Activated T-helper 1 cell treated with Interleukin-2 at 50 U/mL for 16 hours (primary cell): Measurements from ENCODE around the gene ADAMTSL1.

Experiments used
- DNase-seq: peaks from one replicate; pipeline ENCODE4 v3.0.0-alpha.2; 2020; ENCODE audit warnings: low read depth

ADAMTSL1 gene

GRCh38 chr9:18499980-18500379 lies 26.0 kb downstream of the ADAMTSL1 start:
- DNase-seq, result no peak

GRCh38 chr9:18500451-18500850 lies 26.5 kb downstream of the ADAMTSL1 start:
- no peak for DNase-seq

DNA sequence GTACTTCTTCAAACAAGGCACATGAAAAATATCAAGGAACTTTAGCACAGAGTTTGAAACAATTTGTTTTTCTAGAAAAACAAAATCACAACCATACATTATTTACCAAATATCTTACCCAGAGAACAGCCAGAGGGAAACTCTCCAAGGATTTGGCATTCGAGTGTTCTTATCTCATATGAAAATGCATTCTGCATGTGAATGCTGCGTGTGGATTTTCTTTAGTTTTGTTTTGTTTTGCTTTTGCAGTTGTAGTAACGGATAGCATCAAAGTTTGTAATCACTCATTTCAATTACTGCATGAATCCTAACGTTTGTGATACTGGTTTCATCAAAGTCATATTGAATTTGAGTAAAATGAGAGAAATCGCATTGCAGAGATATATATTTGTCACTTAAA lies 28.0 kb downstream of the ADAMTSL1 start:
- no peak for DNase-seq

DNA sequence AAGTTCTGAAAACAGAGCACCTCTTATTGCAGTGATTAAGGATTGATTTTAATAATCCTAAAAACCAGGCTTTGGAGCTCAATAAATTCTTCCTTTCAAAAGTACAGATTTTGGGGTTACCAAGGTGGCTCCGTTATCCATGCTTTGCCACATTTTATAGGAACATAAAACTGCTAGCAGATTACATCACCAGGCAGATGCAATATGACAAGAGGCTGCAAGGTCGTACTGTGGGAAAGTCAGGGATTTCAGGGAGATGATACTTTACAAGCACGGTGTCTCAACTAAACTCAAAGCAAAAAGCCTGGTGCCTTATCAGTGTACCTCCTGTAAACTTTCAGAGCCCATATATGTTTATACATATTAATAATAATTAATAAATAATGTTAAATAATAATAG lies 28.6 kb downstream of the ADAMTSL1 start:
- no peak for DNase-seq

- no peak for DNase-seq
Measured at GRCh38 chr9:18504707-18505106, 30.8 kb downstream of the ADAMTSL1 start.

GRCh38 chr9:18507151-18507550 lies 33.2 kb downstream of the ADAMTSL1 start:
- no peak for DNase-seq

DNA sequence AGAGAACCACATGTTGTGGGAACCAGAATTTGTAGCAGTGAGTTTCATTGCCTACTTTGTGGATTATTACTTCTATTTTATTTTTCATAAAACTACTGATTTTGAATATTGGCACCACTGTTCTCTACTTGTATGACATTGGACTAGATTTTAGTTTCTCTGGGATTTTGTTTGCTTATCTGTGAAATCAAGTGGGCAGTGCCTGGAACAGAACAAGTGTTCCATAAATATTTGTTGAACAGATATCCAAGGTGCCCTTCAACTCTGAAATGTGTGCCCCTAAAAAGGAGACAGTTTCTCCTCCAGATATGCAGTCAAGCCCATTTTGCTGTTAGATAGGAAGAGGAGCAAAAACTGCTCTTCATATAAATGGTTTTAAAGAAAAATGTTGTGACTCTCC lies 42.6 kb downstream of the ADAMTSL1 start:
- no peak for DNase-seq

DNA sequence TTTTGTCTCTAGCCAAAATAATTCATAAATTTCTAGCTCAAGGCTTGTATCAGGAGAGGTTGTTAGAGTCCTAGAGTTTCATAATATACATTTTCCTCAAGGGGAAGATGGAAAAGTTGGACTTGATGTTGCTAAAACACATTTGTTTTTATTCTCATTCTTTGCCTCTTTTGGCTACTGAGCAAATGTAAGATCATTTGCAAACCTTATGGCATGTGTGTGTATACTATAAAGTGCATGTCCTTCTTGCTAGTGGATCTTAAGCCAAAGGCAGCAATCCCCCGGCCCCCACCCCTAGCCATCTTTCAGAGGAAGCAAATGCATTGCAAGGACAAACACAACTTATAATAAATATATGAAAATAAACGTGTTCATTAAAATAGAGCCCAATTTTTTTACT lies 43.0 kb downstream of the ADAMTSL1 start:
- no peak for DNase-seq

DNA sequence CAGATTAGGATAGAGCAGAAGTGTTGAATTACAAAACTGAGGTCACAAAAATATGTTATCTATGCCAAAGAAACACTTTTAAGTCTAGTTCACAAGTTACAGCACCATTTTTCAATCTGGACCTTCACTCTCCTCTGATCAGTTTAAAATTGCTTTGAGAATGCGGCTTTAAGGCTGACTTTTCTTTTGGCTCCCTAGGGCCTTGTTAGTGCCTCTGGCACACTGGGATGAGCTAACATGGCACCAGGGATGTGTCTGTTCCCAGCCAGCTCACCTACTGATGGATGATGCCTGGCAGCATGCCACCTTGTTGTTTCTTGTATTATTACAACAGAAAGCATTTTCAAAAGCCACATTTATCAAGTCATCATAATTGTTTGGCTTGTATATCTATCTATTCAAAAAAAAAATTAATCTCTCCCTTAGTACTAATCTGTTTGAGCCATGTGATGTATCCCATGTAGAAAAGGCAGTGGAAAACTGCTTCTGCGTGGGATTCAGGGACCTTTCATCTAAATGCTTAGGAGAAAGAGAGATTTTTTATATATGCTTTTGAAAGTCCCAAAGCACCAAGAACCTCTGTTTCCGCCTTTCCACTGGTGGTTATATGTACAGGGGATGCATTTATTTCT lies 46.6 kb downstream of the ADAMTSL1 start:
- no peak for DNase-seq

- DNase-seq, result no peak
Measured at GRCh38 chr9:18526685-18527084, 52.7 kb downstream of the ADAMTSL1 start.

- DNase-seq, result no peak
Measured at GRCh38 chr9:18531136-18532065, 57.4 kb downstream of the ADAMTSL1 start.

GRCh38 chr9:18534611-18535010 lies 60.7 kb downstream of the ADAMTSL1 start:
- DNase-seq, result no peak

DNA sequence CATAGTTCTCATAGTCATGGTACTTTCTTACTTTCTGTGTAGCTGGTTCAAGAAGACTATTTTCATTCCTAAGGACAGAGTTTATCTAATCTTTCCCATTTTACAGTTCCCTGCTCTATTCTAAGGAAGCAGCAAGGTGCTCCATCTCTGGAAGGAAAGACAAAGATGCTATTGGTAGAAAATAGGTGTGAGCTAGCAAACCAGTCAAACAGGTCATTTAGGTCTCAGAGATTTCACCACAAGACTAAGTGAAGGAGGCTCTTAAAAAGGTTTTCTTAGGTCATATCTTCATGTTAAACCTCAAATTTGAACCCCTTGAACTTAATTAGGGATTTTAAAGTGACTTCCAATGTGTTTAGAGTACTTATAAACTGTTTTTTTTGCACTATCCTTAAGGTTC lies 62.6 kb downstream of the ADAMTSL1 start:
- DNase-seq, result no peak

- no peak for DNase-seq
Measured at GRCh38 chr9:18539203-18539693, 65.3 kb downstream of the ADAMTSL1 start.

DNA sequence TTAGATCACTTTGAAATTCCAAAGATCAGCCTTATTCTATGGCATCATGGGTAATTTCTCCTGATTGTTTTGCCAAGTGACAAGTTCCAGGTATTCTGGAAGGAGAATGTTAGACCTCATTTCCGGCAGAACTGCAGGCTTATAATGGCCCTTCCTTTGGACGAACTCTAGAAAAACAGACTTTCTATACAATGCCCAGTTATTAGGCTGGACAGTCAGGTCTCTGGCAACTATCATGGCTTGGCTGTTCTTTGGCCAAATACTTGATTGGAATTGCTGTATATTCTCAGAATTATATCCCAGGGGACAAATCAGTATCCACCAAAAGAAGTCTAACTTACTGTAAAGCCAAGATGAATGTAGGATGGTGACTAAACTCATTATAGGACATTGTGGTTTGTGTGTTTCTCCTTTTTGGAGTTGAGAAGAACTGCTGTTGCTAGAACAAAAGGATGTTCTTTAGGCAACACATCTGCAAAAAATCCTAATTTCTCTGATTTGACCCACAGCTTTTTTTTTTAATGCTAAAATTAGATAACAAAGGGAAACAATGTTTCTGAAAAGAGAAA lies 69.0 kb downstream of the ADAMTSL1 start:
- DNase-seq, result no peak

DNA sequence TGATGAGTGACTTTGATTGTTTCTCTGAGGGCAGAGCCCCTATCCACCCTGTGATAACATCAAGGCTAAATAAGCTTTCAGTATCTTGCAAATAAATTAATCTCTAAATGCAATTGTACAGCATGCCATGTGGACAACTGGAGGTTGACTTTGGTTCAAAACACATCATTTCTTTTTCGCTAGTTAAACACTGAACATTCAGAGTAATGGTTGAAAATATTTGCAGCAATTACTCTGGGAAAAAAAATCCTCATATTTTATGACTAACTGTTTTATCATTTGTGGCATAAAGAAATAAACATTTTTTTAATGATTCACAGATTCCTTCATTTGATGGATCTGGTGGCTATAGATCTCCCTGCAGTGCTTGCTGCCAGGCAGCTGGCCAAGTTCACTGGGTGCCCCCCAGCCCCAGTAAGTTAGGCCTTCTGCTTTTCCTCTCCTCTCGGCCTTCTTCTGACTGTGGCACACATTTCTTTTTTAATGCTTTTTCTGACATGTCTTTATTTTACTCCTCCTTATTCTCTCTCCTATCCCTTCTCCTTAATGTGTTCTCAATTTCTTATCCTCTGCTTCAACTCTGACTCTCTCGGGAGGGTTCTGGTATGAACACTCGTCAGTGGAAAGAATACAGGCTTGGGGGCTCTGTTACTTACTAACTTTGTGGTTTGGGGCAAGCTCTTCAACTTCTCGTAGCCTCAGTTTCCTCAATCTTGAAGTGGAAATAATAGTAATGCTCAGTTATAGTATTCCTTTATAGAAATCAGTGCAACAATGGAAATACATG lies 69.6 kb downstream of the ADAMTSL1 start:
- no peak for DNase-seq

- DNase-seq, result no peak
Measured at GRCh38 chr9:18544456-18544855, 70.5 kb downstream of the ADAMTSL1 start.

GRCh38 chr9:18545636-18546360 lies 71.8 kb downstream of the ADAMTSL1 start:
- DNase-seq, result no peak

DNA sequence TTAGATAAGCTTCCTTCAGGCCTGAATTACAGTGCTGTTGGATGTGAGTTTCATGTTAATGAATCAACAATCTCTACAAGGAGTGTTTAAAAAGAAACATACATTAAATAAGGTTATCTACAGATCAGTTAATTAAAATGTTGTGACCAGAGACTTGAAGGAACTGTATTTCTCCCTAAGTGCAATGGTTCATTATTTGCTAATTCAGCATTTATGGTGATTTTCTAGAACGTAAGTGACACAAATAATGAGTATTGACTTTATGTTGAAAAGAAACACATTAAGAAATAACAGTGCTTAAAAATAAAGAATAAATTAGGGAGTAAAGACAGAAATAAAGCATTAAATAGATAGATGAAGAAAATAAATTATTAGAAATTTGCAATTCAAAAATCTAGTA lies 74.5 kb downstream of the ADAMTSL1 start:
- DNase-seq, result no peak

- no peak for DNase-seq
Measured at GRCh38 chr9:18549772-18550171, 75.8 kb downstream of the ADAMTSL1 start.

GRCh38 chr9:18550286-18550685 lies 76.3 kb downstream of the ADAMTSL1 start:
- no peak for DNase-seq

DNA sequence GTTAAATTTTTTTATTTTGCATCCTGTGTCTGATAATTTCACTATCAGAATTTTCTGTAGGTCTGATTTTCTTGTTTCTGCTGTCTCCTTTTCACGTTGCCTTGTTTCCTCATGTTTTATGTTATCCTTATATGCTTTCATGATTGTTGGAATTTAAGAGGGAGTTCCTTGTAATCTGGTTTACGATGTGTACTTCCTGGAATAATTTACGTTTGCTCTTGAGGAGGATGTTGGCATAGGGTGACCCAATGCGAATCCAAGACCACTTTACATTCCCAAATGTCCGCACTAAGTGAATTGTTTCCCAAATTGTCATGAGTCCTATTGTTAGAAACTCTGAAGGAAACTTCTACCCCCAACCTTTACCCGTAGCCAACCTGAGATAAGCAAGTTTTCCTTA lies 80.3 kb downstream of the ADAMTSL1 start:
- DNase-seq, result no peak
